ENCODE data around the gene BCL2L15.

BCL2L15 gene

DNA sequence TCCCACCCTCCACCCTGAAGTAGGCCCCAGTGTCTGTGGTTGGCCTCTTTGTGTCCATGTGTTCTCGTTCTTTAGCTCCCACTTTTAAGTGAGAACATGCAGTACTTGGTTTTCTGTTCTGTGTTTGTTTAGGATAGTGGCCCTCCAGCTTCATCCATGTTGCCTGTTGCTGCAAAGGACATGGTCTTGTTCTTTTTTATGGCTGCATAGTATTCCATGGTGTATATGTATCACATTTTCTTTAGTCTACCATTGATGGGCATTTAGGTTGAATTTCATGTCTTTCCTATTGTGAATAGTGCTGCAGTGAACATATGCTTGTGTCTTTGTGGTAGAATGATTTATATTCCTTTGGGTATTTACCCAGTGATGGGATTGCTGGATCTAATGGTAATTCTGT, 47.8 kb upstream of the BCL2L15 start:
- H4K20me1 ChIP-seq (ENCODE audit: control insufficient read depth, insufficient read depth, low read depth, low read length): peaks cover 15% of the 10 kb centered on the region; the same call in 1 of the 2 replicates
- peaks cover 100% of the 10 kb centered on the region for H3K79me2 ChIP-seq (ENCODE audit: control insufficient read depth, low read length)
- H3K9me3 ChIP-seq (ENCODE audit: control insufficient read depth, insufficient read depth, low read length): no peaks in the 10 kb centered on the region
- H3K27me3 ChIP-seq (ENCODE audit: control insufficient read depth, low read length): no peaks in the 10 kb centered on the region
- H3K4me2 ChIP-seq (ENCODE audit: low read length): no peak overlapping the region
- no peak overlapping the region for H3K4me3 ChIP-seq (ENCODE audit: low read length)
- H3K4me1 ChIP-seq (ENCODE audit: control insufficient read depth, low read length): peaks cover 47% of the 10 kb centered on the region
- no peaks in the 10 kb centered on the region for H3K9me2 ChIP-seq (replicated peaks; ENCODE audit: control insufficient read depth, low read length)
- H3K36me3 ChIP-seq (ENCODE audit: control insufficient read depth, low read length): peaks cover 12% of the 10 kb centered on the region
- H3F3A ChIP-seq (ENCODE audit: control insufficient read depth, insufficient read depth): peaks cover 6% of the 10 kb centered on the region
- no peak overlapping the region for H3K27ac ChIP-seq (ENCODE audit: low read depth, low read length)
- TF ChIP-seq CTCF (IDR thresholded peaks at IDR 0.05; ENCODE audit: low read depth, low read length, poor library complexity, severe bottlenecking): no peak
- no peak for TF ChIP-seq EZH2phosphoT487 (IDR thresholded peaks at IDR 0.05; ENCODE audit: borderline replicate concordance, low read length)

DNA sequence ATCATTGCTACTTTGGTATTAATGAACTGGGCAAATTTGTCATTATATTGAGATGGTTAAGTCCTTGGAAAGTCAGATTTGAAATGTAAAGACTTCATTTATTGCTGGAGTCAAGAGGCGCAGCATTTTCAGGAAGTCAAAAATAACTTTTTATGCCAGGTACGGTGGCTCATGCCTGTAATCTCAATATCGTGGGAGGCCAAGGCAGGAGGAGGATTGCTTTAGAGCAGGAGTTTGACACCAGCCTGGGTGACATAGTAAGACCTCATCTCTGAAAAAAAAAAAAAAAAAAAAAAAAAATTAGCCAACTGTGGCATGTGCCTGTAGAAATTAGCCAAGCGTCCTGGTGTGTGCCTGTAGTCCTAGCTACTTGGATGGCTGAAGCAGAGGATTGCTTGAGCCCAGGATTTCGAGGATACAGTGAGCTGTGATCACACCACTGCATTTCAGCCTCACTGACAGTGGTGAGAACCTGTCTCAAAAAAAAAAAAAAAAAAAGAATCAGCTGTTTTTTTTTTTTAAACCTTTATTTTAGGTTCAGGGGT, 47.2 kb upstream of the BCL2L15 start:
- H3K4me3 ChIP-seq (ENCODE audit: low read length): no peak overlapping the region
- no peak overlapping the region for H3K4me2 ChIP-seq (ENCODE audit: low read length)
- H3K27ac ChIP-seq (ENCODE audit: low read depth, low read length): no peak overlapping the region
- H3K9me3 ChIP-seq (ENCODE audit: control insufficient read depth, insufficient read depth, low read length): no peaks in the 10 kb centered on the region
- H3K27me3 ChIP-seq (ENCODE audit: control insufficient read depth, low read length): no peaks in the 10 kb centered on the region
- H3F3A ChIP-seq (ENCODE audit: control insufficient read depth, insufficient read depth): peaks cover 6% of the 10 kb centered on the region
- peaks cover 15% of the 10 kb centered on the region; the same call in 1 of the 2 replicates for H4K20me1 ChIP-seq (ENCODE audit: control insufficient read depth, insufficient read depth, low read depth, low read length)
- no peaks in the 10 kb centered on the region for H3K9me2 ChIP-seq (replicated peaks; ENCODE audit: control insufficient read depth, low read length)
- H3K79me2 ChIP-seq (ENCODE audit: control insufficient read depth, low read length): peaks cover 100% of the 10 kb centered on the region
- peaks cover 47% of the 10 kb centered on the region for H3K4me1 ChIP-seq (ENCODE audit: control insufficient read depth, low read length)
- peaks cover 8% of the 10 kb centered on the region; the same call in 1 of the 2 replicates for H3K36me3 ChIP-seq (ENCODE audit: control insufficient read depth, low read length)
- TF ChIP-seq EZH2phosphoT487 (IDR thresholded peaks at IDR 0.05; ENCODE audit: borderline replicate concordance, low read length) (no peak), CTCF (IDR thresholded peaks at IDR 0.05; ENCODE audit: low read depth, low read length, poor library complexity, severe bottlenecking) (no peak)

- peaks cover 15% of the 10 kb centered on the region; the same call in 1 of the 2 replicates for H4K20me1 ChIP-seq (ENCODE audit: control insufficient read depth, insufficient read depth, low read depth, low read length)
- H3K27me3 ChIP-seq (ENCODE audit: control insufficient read depth, low read length): no peaks in the 10 kb centered on the region
- peaks cover 97% of the 10 kb centered on the region for H3K79me2 ChIP-seq (ENCODE audit: control insufficient read depth, low read length)
- H3K27ac ChIP-seq (ENCODE audit: low read depth, low read length): no peak overlapping the region
- no peaks in the 10 kb centered on the region for H3K9me2 ChIP-seq (replicated peaks; ENCODE audit: control insufficient read depth, low read length)
- peaks cover 47% of the 10 kb centered on the region for H3K4me1 ChIP-seq (ENCODE audit: control insufficient read depth, low read length)
- H3F3A ChIP-seq (ENCODE audit: control insufficient read depth, insufficient read depth): peaks cover 5% of the 10 kb centered on the region
- peaks cover 8% of the 10 kb centered on the region; the same call in 1 of the 2 replicates for H3K36me3 ChIP-seq (ENCODE audit: control insufficient read depth, low read length)
- H3K4me2 ChIP-seq (ENCODE audit: low read length): no peak overlapping the region
- H3K9me3 ChIP-seq (ENCODE audit: control insufficient read depth, insufficient read depth, low read length): no peaks in the 10 kb centered on the region
- no peak for TF ChIP-seq EZH2phosphoT487 (IDR thresholded peaks at IDR 0.05; ENCODE audit: borderline replicate concordance, low read length)
- TF ChIP-seq CTCF (IDR thresholded peaks at IDR 0.05; ENCODE audit: low read depth, low read length, poor library complexity, severe bottlenecking): no peak
- no peak overlapping the region for H3K4me3 ChIP-seq (ENCODE audit: low read length)
Measured at GRCh38 chr1:113934006-113934405, 46.6 kb upstream of the BCL2L15 start.
